Bronchial epithelial cell (primary cell): ENCODE data around the gene MCU. TPM values are rescaled to one million over a fixed set of nuclear protein-coding genes. Genes with fewer than 3 reads are reported as not detected.
A peak's percentile ranks its signal among the peaks of the same experiment; 100 is the strongest.

Source experiments
- DNase-seq: peaks from one replicate; pipeline ENCODE4 v3.0.0-alpha.2; 2010; ENCODE audit warnings: low read depth
- FAIRE-seq: peaks from 2 replicates; lab custom pipeline; 2011; peaks lifted over from hg19 to GRCh38; lab: Jason Lieb, UNC
- H3K27me3 ChIP-seq: 2 replicates; pipeline ENCODE4 v1.5.1; 2011; ENCODE audit warnings: low read length; ENCODE audit not compliant: control insufficient read depth, insufficient read depth
- H3K36me3 ChIP-seq: 2 replicates; pipeline ENCODE4 v1.5.1; 2011; ENCODE audit warnings: low read length; ENCODE audit not compliant: control insufficient read depth, insufficient read depth
- H3K4me3 ChIP-seq: 2 replicates; pipeline ENCODE4 v1.5.1; 2011; ENCODE audit warnings: mild to moderate bottlenecking, low read depth, low read length, control low read depth
- total RNA-seq: library from RNA; depleted of rRNA; stranded (reverse); fragments of >200 nt; gene quantifications from 2 replicates; pipeline ENCODE4 v1.2.1, GENCODE V29; 2014
- TF ChIP-seq, protein P1 (sequence below): IDR thresholded peaks from 2 replicates; pipeline ENCODE4 v1.5.1; 2011; ENCODE audit warnings: mild to moderate bottlenecking, moderate library complexity, low read length, control low read depth, inconsistent platforms; ENCODE audit not compliant: insufficient read depth, severe bottlenecking

MCU gene
- total RNA-seq, 1 donor from 2014 or later = 38.7 TPM

DNA sequence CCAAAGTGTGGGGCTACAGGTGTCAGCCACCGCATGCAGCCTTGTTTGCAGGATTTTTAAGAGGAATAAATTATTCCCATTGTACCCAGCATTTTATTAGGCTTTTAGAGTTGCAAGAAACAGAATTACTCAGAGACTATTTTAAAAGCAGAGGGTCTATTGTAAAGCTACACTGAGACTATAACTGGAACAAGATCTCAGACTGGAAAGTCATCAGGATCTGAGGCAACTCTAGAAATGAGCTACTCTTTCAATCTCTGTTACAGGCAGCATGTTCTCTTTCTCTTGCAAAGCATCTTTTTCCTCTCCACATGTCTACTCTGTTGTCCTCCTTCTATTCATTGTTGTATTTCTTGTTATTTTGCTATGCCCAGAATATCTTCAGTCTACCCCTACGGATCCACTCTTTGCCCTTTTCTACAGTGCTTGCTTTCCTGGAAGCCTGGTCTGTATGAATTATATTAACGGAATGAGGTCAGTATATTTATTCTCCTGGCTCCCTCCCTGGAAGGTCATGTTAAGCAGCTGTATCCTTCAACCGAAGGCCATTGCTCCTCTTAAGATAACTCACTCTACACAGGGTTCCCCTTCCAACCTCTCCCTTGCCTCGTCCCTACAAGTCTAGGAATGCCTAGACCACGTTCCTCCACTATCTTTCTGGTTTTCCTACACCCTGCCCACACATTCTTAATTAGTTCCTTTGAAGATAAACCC, 38.4 kb upstream of the MCU start:
- Histone ChIP-seq H3K4me3 (no peak overlapping the region), H3K27me3 (no peaks in the 10 kb centered on the region), H3K36me3 (no peaks in the 10 kb centered on the region)
- DNase-seq = no peak
- FAIRE-seq = no peak
- TF ChIP-seq, protein P1, sequence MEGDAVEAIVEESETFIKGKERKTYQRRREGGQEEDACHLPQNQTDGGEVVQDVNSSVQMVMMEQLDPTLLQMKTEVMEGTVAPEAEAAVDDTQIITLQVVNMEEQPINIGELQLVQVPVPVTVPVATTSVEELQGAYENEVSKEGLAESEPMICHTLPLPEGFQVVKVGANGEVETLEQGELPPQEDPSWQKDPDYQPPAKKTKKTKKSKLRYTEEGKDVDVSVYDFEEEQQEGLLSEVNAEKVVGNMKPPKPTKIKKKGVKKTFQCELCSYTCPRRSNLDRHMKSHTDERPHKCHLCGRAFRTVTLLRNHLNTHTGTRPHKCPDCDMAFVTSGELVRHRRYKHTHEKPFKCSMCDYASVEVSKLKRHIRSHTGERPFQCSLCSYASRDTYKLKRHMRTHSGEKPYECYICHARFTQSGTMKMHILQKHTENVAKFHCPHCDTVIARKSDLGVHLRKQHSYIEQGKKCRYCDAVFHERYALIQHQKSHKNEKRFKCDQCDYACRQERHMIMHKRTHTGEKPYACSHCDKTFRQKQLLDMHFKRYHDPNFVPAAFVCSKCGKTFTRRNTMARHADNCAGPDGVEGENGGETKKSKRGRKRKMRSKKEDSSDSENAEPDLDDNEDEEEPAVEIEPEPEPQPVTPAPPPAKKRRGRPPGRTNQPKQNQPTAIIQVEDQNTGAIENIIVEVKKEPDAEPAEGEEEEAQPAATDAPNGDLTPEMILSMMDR = no peak

DNA sequence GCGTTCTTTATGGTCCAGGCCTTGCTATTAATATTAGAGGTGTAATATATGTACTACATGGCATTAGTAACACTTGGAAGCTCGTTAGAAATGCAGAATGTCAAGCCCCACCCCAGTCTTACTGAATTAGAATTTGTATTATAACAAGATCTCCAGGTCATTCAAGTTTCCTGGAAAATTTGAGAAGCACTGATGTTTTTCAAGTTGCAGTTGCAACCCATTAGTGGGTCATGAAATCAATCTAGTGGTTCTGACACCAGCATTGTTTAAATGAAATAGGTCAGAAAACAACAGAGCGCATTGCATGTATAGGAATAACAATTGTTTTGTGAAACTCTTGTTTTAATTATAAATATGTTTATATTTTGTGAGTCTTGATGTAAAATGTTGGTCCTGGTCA, 37.2 kb upstream of the MCU start:
- TF ChIP-seq, protein P1 = no peak
- no peak for DNase-seq
- no peak overlapping the region for H3K4me3 ChIP-seq
- no peak for FAIRE-seq
- no peaks in the 10 kb centered on the region for H3K27me3 ChIP-seq
- H3K36me3 ChIP-seq = no peaks in the 10 kb centered on the region

GRCh38 chr10:72658696-72659400, 33.1 kb upstream of the MCU start:
- no peak for FAIRE-seq
- TF ChIP-seq, protein P1 = no peak
- Histone ChIP-seq H3K27me3 (no peaks in the 10 kb centered on the region), H3K4me3 (no peak overlapping the region), H3K36me3 (no peaks in the 10 kb centered on the region)
- DNase-seq = no peak

- TF ChIP-seq, protein P1 = no peak
- Histone ChIP-seq H3K4me3 (no peak overlapping the region), H3K36me3 (no peaks in the 10 kb centered on the region), H3K27me3 (no peaks in the 10 kb centered on the region)
- DNase-seq (no peak), FAIRE-seq (no peak)
These were observed 32.2 kb upstream of the MCU start for GRCh38 chr10:72659694-72660093.

DNA sequence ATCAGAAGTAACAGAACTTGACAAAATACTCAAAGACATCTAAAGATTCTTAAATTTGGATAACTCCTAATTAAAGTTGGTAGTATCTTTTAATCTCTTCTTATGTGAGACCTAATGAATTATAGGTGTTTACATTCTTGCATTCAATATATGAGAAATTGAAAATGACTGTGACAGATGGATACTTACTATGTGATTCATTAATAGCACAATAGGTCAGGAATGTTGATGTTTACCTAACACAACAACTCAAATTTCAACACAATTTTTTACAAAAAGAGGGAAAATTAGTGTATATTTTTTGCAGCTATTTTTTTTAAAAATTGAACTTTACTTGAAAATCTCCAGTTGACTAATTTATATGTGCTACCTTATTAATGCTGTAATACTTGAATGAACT, 31.7 kb upstream of the MCU start:
- DNase-seq (peak; percentile 46), FAIRE-seq (no peak)
- Histone ChIP-seq H3K36me3 (no peaks in the 10 kb centered on the region), H3K27me3 (no peaks in the 10 kb centered on the region), H3K4me3 (no peak overlapping the region)
- TF ChIP-seq, protein P1 = no peak

- Histone ChIP-seq H3K27me3 (no peaks in the 10 kb centered on the region), H3K4me3 (no peak overlapping the region), H3K36me3 (no peaks in the 10 kb centered on the region)
- FAIRE-seq (no peak), DNase-seq (no peak)
- TF ChIP-seq, protein P1 = no peak
These were observed 30.5 kb upstream of the MCU start for GRCh38 chr10:72661431-72661830.
